Neutrophil (primary cell): Measurements from ENCODE around the gene SERPINI1.

Experiments
- H3K27ac ChIP-seq: fragments of 200-600 bp; sonication (generic); 2 replicates; pipeline ENCODE4 v1.5.1; 2016; ENCODE audit warnings: mild to moderate bottlenecking, moderate library complexity
- H3K27me3 ChIP-seq: fragments of 200-600 bp; sonication (generic); 2 replicates; pipeline ENCODE4 v1.6.0; 2016; ENCODE audit warnings: mild to moderate bottlenecking
- H3K36me3 ChIP-seq: fragments of 200-600 bp; sonication (generic); 2 replicates; pipeline ENCODE4 v1.5.1; 2017
- H3K4me1 ChIP-seq, 2 experiments: fragments of 200-600 bp in 1 of 2; sonication (generic) in 1 of 2; 1 replicate in 1 of 2; 2 replicates in 1 of 2; pipeline versions ENCODE4 v1.5.1 to v1.6.1; 2013 to 2016; ENCODE audit warnings: low read depth in 1 of 2, low read length in 1 of 2, mild to moderate bottlenecking in 1 of 2, moderate library complexity in 1 of 2; ENCODE audit not compliant: control insufficient read depth in 1 of 2, insufficient read depth in 1 of 2
- H3K4me3 ChIP-seq, 2 experiments: fragments of 200-600 bp in 1 of 2; sonication (generic) in 1 of 2; 1 replicate in 1 of 2; 2 replicates in 1 of 2; pipeline ENCODE4 v1.5.1; 2013 to 2016; ENCODE audit warnings: low read depth in 1 of 2, low read length in 1 of 2, mild to moderate bottlenecking in 1 of 2, moderate library complexity in 1 of 2
- H3K9me3 ChIP-seq: fragments of 200-600 bp; sonication (generic); 2 replicates; pipeline ENCODE4 v1.5.1; 2016
- TF ChIP-seq, protein P1 (sequence below): fragments of 200-600 bp; sonication (generic); IDR thresholded peaks from 2 replicates; pipeline ENCODE4 v1.5.1; 2016; ENCODE audit warnings: antibody characterized with exemption

Gene SERPINI1

DNA sequence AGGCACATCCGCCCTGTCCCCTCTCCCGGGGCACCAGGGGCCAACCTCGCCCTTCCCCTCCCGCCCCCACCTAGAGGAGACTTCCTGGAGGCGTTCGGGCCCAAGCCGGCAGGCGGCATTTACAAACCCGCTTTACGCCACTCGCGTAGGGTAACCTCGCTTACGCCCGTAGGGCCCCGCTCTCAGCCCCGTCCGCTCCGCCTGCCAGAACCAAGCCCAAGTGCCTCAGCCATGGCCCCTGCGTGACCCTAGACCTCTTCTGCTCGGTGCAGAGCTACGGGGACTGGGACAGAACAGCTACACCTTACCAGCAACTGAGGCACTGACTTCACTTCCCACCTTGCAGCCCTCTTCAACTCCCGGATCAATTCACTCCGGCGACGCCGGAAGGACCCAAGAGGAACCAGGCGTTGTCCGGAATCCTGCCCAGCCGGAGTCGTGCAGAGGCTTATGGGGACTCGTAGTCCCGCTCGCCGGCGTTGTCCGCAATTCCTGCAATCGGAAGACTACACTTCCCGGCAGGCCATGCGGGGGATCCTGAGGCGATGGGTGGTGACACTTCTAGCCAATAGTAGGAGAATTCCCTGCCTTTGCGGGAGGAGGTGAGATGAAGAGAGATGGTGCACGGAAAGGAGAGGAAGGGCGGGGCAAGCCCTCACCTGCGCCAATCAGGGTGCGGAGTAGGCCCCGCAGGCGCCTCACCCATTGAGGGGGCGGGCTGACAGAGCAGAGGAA lies 856 bp upstream of the SERPINI1 start, which contains the start of gene PDCD10:
PDCD10 (minus strand) TSS at position 395 of the 735 bp plus-strand sequence. CDS start 14,735 bp downstream, outside the sequence.
- Histone ChIP-seq H3K36me3 (no peaks in the 10 kb centered on the region), H3K9me3 (no peaks in the 10 kb centered on the region), H3K27me3 (no peaks in the 10 kb centered on the region), H3K4me3 (peak within 1 kb of the TSS; percentile 95), H3K27ac (peak within 1 kb of the TSS; percentile 92), H3K4me1 (peaks cover 31 to 41% of the 10 kb centered on the region in 2 experiments)
- TF ChIP-seq, protein P1, sequence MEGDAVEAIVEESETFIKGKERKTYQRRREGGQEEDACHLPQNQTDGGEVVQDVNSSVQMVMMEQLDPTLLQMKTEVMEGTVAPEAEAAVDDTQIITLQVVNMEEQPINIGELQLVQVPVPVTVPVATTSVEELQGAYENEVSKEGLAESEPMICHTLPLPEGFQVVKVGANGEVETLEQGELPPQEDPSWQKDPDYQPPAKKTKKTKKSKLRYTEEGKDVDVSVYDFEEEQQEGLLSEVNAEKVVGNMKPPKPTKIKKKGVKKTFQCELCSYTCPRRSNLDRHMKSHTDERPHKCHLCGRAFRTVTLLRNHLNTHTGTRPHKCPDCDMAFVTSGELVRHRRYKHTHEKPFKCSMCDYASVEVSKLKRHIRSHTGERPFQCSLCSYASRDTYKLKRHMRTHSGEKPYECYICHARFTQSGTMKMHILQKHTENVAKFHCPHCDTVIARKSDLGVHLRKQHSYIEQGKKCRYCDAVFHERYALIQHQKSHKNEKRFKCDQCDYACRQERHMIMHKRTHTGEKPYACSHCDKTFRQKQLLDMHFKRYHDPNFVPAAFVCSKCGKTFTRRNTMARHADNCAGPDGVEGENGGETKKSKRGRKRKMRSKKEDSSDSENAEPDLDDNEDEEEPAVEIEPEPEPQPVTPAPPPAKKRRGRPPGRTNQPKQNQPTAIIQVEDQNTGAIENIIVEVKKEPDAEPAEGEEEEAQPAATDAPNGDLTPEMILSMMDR, result no peak

DNA sequence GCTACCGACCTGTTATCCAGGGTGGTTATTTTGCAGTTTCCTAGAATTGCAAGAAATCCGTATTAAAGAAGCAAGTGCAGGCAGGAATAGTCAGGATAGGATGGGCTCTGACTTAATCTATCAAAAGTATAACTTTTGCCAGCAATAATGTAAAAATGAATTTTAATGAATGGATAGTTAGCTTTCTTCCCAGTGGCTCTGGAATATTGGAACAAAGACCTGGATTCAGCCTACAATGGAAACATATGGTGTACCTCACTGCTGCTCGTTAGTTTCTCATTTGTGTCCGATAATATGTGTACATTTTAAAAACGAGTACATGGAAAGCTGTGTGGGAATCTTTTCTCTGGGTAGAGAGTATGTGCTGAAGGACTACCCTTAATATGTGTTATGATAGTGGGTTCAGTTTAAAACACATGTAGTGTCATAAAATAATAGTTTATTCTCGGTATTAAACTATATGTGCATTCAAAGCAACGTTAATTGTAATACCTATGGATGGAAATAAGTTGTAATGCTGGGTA lies 805 bp downstream of the SERPINI1 start:
- Histone ChIP-seq H3K36me3 (no peaks in the 10 kb centered on the region), H3K27me3 (no peaks in the 10 kb centered on the region), H3K4me3 (no peak overlapping the region), H3K9me3 (no peaks in the 10 kb centered on the region), H3K27ac (no peak overlapping the region), H3K4me1 (peaks cover 31 to 34% of the 10 kb centered on the region in 2 experiments)
- TF ChIP-seq, protein P1, result no peak

DNA sequence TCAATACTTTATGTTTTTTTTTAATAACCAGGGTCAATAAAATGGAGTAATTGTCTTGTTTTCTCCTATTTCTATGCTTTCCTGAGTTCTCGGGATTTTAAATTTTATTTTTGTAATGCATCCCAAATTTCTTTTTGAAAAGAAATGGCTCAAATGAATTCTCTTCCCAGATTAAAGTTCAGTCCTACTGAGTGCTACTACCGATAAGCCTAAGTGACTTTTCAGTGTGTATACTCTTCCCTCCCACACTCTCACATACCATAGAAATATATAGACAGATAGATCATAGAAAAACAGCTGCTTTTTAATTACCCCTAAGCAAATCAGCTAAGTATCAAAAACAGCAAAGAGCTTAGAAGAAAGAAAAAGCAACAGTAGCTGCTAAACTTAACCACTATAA lies 1.5 kb downstream of the SERPINI1 start:
- H3K9me3 ChIP-seq, result no peaks in the 10 kb centered on the region
- H3K4me1 ChIP-seq, result peaks cover 31 to 34% of the 10 kb centered on the region in 2 experiments
- TF ChIP-seq, protein P1, result no peak
- H3K27me3 ChIP-seq, result no peaks in the 10 kb centered on the region
- H3K4me3 ChIP-seq, result no peak overlapping the region
- no peaks in the 10 kb centered on the region for H3K36me3 ChIP-seq
- H3K27ac ChIP-seq, result no peak overlapping the region

DNA sequence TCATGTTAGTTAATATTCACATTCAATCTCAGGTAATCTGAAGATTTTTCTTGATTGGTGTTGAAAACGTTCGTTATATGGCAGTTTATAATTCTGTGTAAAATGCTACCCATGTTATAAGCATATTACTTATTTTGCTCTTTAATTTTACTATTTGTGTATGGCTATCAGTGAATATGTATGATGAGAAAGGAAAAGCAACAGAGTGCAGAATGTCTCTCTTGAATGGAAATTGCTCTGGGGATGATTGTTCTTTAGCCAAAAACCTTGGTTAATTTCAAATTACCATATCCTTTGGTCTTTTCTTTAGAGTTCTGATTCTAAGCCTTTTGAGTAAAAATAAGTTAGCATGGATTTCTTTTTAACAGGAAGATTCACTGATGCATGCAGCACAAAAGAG lies 2.5 kb downstream of the SERPINI1 start:
- no peaks in the 10 kb centered on the region for H3K27me3 ChIP-seq
- no peaks in the 10 kb centered on the region for H3K36me3 ChIP-seq
- no peaks in the 10 kb centered on the region for H3K9me3 ChIP-seq
- H3K27ac ChIP-seq, result no peak overlapping the region
- TF ChIP-seq, protein P1, result no peak
- H3K4me1 ChIP-seq, result peaks cover 25% of the 10 kb centered on the region in 2 experiments
- H3K4me3 ChIP-seq, result no peak overlapping the region

DNA sequence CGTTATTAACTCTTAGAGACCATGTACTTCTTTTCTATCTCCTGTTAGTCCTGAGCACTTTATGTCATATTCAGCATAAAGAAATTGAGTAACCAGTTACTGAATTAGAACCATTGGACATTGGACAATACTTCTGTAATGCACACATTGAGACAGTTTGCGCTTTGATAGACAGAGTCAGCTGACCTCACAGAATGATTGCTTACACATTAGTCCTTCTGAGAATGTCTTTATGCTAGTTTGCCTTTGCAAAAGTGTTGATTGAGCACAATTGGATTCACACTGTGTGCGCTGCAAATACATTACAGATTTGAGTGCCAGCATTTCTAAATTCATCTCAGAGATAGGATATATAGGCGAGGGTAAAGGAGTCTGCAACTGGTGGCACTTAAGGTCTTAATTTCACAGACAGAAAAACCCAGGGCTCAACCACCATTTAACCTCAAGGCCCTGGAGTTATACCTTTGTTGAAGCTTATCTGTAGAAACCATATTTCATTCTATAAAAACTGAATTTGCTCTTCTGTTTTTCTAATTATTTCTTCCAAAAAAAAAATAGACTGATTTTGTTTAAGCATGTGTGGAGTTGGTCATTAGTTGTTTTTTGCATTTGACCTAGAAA lies 3.8 kb downstream of the SERPINI1 start:
- no peaks in the 10 kb centered on the region for H3K27me3 ChIP-seq
- H3K4me3 ChIP-seq, result no peak overlapping the region
- TF ChIP-seq, protein P1, result no peak
- H3K36me3 ChIP-seq, result no peaks in the 10 kb centered on the region
- peaks cover 17 to 19% of the 10 kb centered on the region in 2 experiments for H3K4me1 ChIP-seq
- H3K9me3 ChIP-seq, result no peaks in the 10 kb centered on the region
- H3K27ac ChIP-seq, result no peak overlapping the region
